Caco-2 (cell line): ENCODE measurements around the gene KAT7. TPM values are rescaled to one million over a fixed set of nuclear protein-coding genes. Genes with fewer than 3 reads are reported as not detected.

Experiments
- BruUV-seq: library from RNA; stranded (reverse); fragments of 400-500 nt; replicated peaks from 2 replicates; lab custom pipeline; 2021; lab: Mats Ljungman, UMichigan
- CTCF ChIA-PET: fragments of 300-600 bp; sonication (Branson Sonifier 250); formaldehyde crosslinking; loops from one replicate; lab custom pipeline; 2022; ENCODE audit warnings: antibody characterized with exemption; lab: Charles Lee
- POLR2A ChIA-PET: fragments of 300-600 bp; sonication (Branson Sonifier 250); formaldehyde crosslinking; loops from one replicate; lab custom pipeline; 2022; ENCODE audit warnings: antibody characterized with exemption; lab: Charles Lee
- DNase-seq, 2 experiments: peaks; one replicate each; pipeline versions ENCODE4 v3.0.0 to v3.0.0-alpha.2; 2020 to 2022
- H3K27me3 ChIP-seq: replicated peaks from 2 replicates; pipeline ENCODE4 v1.6.0; 2011; ENCODE audit warnings: low read length; ENCODE audit not compliant: control insufficient read depth, insufficient read depth
- H3K36me3 ChIP-seq: 2 replicates; pipeline ENCODE4 v1.5.1; 2011; ENCODE audit warnings: low read length; ENCODE audit not compliant: control insufficient read depth, insufficient read depth
- H3K4me1 ChIP-seq: fragments of 250-450 bp; sonication (Bioruptor Pico); 2 replicates; pipeline ENCODE4 v1.5.1; 2020; ENCODE audit warnings: mild to moderate bottlenecking
- H3K4me3 ChIP-seq: 2 replicates; pipeline ENCODE4 v1.5.1; 2011; ENCODE audit warnings: low read depth, mild to moderate bottlenecking, control low read depth, low read length
- H3K9me3 ChIP-seq: fragments of 250-450 bp; sonication (Bioruptor Pico); 2 replicates; pipeline ENCODE4 v1.5.1; 2020; ENCODE audit warnings: mild to moderate bottlenecking, moderate library complexity
- H3K27ac Mint-ChIP-seq: one replicate; pipeline ENCODE4 v1.8.0; 2022; ENCODE audit warnings: mixed read lengths; ENCODE audit not compliant: unreplicated experiment
- H3K27me3 Mint-ChIP-seq: one replicate; pipeline ENCODE4 v1.8.0; 2022; ENCODE audit warnings: mixed read lengths; ENCODE audit not compliant: insufficient read depth, unreplicated experiment
- H3K36me3 Mint-ChIP-seq: one replicate; pipeline ENCODE4 v1.8.0; 2022; ENCODE audit warnings: mild to moderate bottlenecking, mixed read lengths; ENCODE audit not compliant: insufficient read depth, unreplicated experiment
- H3K4me1 Mint-ChIP-seq: one replicate; pipeline ENCODE4 v1.8.0; 2022; ENCODE audit warnings: low read depth, mixed read lengths; ENCODE audit not compliant: unreplicated experiment
- H3K4me3 Mint-ChIP-seq: one replicate; pipeline ENCODE4 v1.8.0; 2022; ENCODE audit warnings: mild to moderate bottlenecking, moderate library complexity, mixed read lengths; ENCODE audit not compliant: unreplicated experiment
- H3K9me3 Mint-ChIP-seq: one replicate; pipeline ENCODE4 v1.8.0; 2022; ENCODE audit warnings: mixed read lengths; ENCODE audit not compliant: unreplicated experiment
- CTCF ChIP-seq, 2 experiments: fragments of 200-600 bp in 1 of 2; IDR thresholded peaks; 1 replicate in 1 of 2; 2 replicates in 1 of 2; pipeline versions ENCODE4 v1.5.1 to v1.8.0; 2011 to 2022; ENCODE audit warnings: antibody characterized with exemption in 1 of 2, control low read depth in 1 of 2, inconsistent platforms in 1 of 2, low read depth in 1 of 2, low read length in 1 of 2, mild to moderate bottlenecking in 1 of 2, moderate library complexity in 1 of 2; ENCODE audit not compliant: insufficient read depth in 1 of 2, severe bottlenecking in 1 of 2, unreplicated experiment in 1 of 2
- intact Hi-C: fragments of 100-400 bp; cut with micrococcal nuclease; formaldehyde crosslinking; loops from one replicate; pipeline ENCODE4 v1.10.0; 2022; ENCODE audit not compliant: unreplicated experiment
- total RNA-seq: library from RNA; stranded (reverse); gene quantifications from 2 replicates; pipeline ENCODE4 v1.2.3, GENCODE V29; 2022

The KAT7 gene
- total RNA-seq, 1 experiment from 2014 or later: 137 TPM

DNA sequence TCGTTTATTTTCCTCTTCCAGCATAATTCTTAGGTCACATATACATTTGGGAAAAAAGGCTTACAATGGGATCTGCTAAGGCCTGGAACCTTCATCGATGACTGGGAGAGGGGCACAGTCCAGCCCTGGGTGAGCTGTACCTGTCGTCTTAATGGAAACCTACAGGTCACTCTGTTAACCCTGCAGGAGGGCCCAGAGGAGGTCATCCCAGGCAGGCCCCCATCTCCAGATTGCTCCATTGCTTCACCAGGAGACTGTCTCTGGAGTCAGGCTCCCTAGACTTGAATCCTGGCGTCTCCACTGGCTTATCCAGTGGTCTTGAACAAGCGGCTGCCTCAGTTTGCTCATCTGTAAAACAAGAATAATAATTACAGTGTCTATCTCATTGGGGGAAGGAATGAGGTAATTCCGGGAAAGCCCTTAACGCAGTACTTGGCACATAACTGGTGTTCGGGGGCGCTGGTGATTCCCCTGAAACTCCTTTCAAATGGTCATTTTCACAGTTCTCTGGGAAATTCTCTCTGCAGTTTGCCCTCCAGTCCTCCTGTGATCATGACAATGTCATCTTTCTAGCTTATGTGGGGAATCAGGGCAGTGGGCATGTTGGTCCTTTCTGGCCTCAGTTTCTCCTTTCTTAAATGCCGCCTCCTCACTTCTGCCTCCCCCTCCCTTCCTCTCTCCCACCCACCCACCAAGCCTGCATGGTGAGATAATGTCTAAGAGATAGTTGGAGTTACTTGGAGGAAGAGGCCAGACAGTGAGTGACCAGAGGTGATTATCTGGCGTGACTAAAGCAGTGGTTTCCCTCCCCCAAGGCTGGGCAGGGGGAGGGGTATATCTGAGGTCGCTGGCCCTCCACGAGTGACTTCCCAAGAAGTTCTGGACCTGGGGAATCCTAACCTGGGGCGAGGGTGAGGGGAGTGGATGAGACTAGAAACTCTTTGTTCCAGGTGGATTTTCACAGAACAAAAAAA is 90.7 kb downstream of the KAT7 start:
- intact Hi-C loops: no loop called here
- no peaks in the 10 kb centered on the region for H3K36me3 ChIP-seq
- H3K4me3 ChIP-seq: no peak overlapping the region
- H3K36me3 Mint-ChIP-seq: no peaks in the 10 kb centered on the region
- H3K27me3 Mint-ChIP-seq: no peaks in the 10 kb centered on the region
- no peak overlapping the region for H3K27ac Mint-ChIP-seq
- no TSS peak for BruUV-seq
- no peaks in the 10 kb centered on the region for H3K9me3 ChIP-seq
- H3K4me3 Mint-ChIP-seq: no peak overlapping the region
- CTCF ChIA-PET: interaction anchor here (0.6 to 2.4 kb wide), 7 partner anchors 17 to 290 kb away, joined by 3 to 14 read pairs (median 4); no protein-coding TSS in a partner anchor
- peak in 1 of 2 experiments; percentile 53 for DNase-seq
- no peak for TF ChIP-seq CTCF (IDR thresholded peaks at IDR 0.05; ENCODE audit: insufficient read depth in 1 of 2, low read depth in 1 of 2, low read length in 1 of 2, severe bottlenecking in 1 of 2, unreplicated experiment in 1 of 2)
- H3K4me1 Mint-ChIP-seq: peaks cover 34% of the 10 kb centered on the region
- H3K9me3 Mint-ChIP-seq: no peaks in the 10 kb centered on the region
- POLR2A ChIA-PET: interaction anchor here (0.6 kb wide), 2 partner anchors 29 to 217 kb away, joined by 3 to 6 read pairs; no protein-coding TSS in a partner anchor
- no peaks in the 10 kb centered on the region for H3K27me3 ChIP-seq
- H3K4me1 ChIP-seq: peaks cover 49% of the 10 kb centered on the region

DNA sequence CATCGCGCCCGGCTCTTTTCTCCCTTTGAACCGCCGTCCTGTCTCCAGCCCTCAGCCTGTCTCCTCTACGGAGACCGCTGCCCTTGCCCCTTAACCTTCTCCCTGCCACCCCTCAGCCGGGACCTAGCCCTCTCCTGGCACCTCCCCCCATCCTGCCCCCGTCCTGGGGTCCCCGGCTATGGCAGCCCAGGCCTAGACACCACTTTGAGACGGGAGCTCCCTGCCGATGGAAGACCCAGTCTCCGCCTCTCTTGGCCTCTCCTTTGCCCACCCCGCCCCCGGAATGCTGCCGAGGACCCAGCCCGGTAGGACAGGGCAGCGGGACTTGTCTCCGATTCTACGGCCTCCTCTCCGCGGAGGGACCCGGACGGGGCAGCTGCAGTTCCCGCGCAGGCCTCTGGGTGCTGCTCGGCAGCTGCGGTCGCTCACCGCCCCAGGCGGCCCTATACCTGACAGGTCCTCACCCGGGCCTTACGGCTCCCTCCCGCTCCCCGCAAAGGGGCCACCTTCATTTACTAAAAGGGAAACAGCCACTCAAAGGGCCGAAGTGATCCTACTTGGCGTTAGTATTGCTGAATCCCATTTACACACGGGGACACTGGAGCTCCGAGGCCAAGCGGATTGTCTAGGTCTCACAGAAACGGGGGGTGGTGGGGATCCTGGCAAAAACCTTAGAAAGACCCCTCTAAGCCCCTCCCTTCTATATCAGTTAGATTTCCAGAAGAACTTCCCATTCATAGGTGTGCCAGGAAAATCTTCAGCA is 92.0 kb downstream of the KAT7 start:
- peak; percentile 100 for TF ChIP-seq CTCF (IDR thresholded peaks at IDR 0.05; ENCODE audit: insufficient read depth in 1 of 2, low read depth in 1 of 2, low read length in 1 of 2, severe bottlenecking in 1 of 2, unreplicated experiment in 1 of 2)
- Histone ChIP-seq H3K27me3 (no peaks in the 10 kb centered on the region), H3K4me3 (peak overlapping the region; percentile 4; the same call in 1 of the 2 replicates), H3K9me3 (no peaks in the 10 kb centered on the region), H3K4me1 (peaks cover 57% of the 10 kb centered on the region), H3K36me3 (no peaks in the 10 kb centered on the region)
- POLR2A ChIA-PET: interaction anchor here (0.6 to 1.1 kb wide), 3 partner anchors 14 to 662 kb away, joined by 3 to 6 read pairs (median 4); no protein-coding TSS in a partner anchor
- Mint-ChIP-seq H3K4me3 (peak overlapping the region; percentile 63), H3K36me3 (no peaks in the 10 kb centered on the region), H3K9me3 (no peaks in the 10 kb centered on the region), H3K27ac (peak overlapping the region; percentile 83), H3K4me1 (peaks cover 39% of the 10 kb centered on the region), H3K27me3 (no peaks in the 10 kb centered on the region)
- CTCF ChIA-PET: interaction anchor here (0.6 to 2.4 kb wide), 18 partner anchors 14 to 304 kb away, joined by 3 to 14 read pairs (median 5); partner anchors contain the start of gene DLX3
- intact Hi-C loops: loop anchor here (1.0 to 2.0 kb wide), 7 partner anchors 19 to 281 kb away; no protein-coding TSS in a partner anchor
- peak; percentile 98 to 100 for DNase-seq
- no TSS peak for BruUV-seq
